ENCODE data around the gene RUFY1.

DNA sequence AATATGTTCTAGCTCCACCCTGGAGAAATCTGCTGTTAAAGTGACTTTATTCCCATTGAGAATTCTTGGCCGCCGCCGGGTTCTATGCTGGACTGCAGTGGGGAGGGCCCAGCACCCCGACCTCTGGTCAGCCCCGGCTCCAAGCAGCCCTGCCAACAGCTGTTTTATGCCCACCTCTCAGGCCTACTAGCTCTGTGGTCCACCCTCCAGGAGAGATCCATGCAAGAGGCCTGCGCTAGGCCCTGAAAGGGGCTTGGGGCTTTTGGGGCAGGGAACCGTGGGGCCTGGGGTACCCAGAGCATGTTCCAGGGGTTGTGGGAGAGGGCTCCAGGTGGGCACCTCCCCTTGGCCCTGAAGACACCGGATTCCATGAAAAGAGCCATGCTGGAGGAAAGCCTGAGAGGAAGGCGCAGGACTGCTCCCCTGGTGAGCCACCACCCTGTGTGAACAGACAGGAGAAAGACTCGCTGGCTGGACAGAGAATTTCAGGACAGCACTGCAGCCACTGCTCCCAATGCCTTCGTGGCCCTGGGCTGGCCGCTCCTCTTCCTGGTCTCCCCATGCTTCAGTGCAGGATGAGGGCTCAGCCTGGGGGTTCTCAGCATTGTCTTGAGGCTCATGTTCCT, 44.6 kb upstream of the RUFY1 start:
- TF ChIP-seq, protein P1, sequence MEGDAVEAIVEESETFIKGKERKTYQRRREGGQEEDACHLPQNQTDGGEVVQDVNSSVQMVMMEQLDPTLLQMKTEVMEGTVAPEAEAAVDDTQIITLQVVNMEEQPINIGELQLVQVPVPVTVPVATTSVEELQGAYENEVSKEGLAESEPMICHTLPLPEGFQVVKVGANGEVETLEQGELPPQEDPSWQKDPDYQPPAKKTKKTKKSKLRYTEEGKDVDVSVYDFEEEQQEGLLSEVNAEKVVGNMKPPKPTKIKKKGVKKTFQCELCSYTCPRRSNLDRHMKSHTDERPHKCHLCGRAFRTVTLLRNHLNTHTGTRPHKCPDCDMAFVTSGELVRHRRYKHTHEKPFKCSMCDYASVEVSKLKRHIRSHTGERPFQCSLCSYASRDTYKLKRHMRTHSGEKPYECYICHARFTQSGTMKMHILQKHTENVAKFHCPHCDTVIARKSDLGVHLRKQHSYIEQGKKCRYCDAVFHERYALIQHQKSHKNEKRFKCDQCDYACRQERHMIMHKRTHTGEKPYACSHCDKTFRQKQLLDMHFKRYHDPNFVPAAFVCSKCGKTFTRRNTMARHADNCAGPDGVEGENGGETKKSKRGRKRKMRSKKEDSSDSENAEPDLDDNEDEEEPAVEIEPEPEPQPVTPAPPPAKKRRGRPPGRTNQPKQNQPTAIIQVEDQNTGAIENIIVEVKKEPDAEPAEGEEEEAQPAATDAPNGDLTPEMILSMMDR (conservative IDR thresholded peaks at IDR 0.05; ENCODE audit: low read depth, low read length) = no peak
- TF ChIP-seq EZH2 (IDR thresholded peaks at IDR 0.05; ENCODE audit: borderline replicate concordance, low read depth, low read length, poor library complexity, severe bottlenecking) = no peak

Data from A673 (cell line).